NCI-H2081 (cell line): ENCODE measurements around the gene EGLN1.

Experiments
- DNase-seq, 2 experiments: peaks; one replicate each; lab custom pipeline; 2025; lab: John Stamatoyannopoulos, UW

Gene EGLN1

DNA sequence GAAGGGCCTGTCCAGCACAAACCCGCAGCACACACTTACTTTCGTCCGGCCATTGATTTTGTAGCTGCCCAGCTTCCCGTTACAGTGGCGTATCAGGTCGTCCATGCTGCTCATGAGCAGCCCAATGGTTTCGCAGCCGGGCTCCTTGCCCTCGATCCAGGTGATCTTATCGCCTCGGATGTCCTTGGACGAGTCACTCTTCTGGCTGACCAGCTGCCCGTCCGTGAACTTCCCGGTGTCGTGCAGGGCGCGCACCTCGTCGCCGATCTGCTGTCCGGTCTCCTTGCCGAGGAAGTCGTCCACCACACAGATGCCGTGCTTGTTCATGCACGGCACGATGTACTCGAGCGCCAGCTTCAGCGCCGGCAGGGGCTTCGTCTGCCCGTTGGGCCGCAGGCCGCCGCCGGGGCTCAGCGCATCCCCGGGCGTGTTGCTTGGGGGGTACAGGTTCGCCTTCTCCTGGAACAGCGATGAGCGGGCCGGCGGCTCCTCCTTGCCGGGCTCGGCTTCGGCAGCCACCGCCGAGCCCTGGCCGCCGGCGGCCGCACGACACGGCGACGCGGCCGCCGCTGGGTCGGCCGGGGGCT lies 1.0 kb downstream of the EGLN1 start:
- peak; percentile 21 to 64 for DNase-seq

DNA sequence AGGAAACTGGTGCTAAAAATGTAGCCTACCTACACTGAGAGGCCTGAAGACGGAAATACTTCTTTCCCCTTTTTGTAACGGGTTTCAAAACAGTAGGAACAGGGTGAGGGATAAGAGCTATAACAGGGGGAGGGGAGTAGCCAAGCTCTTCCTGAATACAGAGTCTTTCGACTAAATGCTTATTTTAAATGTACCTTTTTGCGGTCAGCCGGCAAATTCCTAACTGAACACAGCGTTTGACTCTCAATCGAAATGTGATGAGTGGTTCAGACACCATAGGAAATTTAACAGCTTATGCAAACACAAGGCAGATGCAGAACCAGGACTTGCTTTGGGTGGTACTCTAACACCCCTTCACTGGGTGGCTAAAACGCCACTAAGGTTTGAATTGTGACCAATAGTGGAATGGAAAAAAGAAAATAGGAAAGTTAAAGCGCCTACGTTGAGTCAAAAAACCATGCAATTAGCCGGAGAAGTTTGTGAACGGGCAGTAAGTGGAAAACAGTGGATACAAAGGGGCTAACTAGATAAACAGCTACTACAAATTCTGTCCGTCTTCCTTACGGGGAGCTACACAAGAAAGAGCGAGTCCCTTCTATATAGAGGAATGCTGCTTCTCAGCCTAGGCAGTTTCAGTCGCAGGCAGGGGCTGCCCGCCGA lies 1.7 kb downstream of the EGLN1 start:
- peak; percentile 6 to 42 for DNase-seq

DNA sequence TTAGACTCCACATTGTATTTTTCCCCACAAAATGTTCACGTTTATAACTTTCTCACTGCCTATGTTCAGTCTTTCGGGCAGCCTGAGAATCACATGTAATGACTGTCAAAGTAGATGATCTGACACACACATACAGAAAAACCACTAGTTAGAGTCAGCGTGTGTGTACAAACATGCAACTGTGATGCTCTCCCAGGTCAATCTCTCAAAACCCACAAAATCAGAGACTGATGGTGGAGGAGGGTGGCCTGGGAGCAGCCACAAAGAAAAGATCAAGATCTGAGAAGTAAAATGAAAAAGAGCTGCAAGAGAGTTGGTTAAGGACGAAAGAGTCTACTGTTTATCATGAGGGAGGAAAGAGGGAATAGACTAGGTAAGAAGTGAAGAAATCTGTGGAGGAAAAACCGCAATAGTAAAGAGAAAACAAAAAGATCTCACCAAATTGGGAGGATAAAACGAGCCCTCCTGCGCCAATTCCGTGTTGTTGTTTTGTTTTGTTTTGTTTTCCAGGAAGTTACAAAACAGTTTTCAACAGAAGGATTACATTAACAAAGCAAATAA lies 2.3 kb downstream of the EGLN1 start:
- no peak for DNase-seq

DNA sequence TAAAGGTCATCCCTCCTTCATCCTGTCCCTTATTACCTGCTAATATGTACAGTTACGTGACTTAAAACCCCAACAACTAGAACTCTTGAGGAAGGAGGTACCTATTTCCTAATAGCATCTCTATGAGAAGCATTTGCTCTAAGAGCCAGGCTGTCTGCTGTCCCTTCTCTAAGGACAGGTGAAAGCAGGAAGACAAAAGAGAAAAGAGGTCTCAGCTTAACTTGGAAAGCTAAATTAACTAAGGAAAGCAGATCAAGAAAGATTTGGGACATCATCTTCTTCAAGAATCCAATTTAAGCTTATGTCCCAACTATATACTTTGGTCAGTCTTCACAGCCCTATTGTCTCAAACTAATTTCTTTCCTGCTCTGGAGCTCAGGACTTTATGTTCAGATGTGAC lies 2.9 kb downstream of the EGLN1 start:
- DNase-seq = no peak

DNA sequence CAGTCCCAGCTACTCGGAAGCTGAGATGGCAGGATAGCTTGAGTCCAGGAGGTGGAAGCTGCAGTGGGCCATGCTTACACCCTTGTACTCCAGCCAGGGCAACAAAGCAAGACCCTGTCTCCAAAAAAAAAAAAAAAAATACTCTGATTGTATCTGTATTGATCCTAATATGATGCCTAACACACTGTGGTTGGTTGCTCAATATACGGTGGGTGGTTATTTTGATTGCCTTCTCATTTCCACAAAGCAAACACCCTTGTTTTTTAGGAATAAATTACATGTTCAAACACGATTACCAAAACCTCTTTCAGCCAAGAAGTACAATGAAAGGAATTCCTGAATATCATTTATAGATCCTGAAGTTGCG lies 3.4 kb downstream of the EGLN1 start:
- DNase-seq = no peak

DNA sequence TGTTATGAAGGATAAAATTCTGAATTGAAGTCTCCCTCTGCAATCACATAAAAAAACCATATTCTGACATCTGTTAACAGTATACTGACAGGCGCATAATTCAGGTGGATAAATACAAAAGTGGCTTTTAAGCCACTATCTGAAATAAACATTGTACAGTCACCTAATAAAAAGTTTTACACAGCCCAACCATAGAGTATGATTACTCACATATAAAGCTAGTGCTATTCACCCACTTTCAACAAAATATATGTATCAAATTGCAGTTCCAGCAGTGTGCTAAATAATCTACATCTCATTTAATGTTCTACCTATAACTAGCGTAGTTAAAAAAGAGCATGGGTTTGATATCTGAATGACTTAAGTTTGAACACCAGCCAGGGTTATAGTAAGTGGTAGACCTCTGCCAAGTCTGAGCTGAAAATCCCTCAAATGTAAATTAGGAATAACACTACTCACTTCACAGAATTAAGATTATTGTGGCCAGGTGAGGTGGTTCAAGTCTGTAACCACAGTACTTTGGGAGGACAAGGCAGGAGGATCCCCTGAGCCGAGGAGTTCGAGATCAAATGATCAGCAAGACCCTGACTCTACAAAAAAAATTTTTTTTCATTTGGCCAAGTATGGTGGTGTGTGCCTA lies 3.9 kb downstream of the EGLN1 start:
- DNase-seq = no peak

DNA sequence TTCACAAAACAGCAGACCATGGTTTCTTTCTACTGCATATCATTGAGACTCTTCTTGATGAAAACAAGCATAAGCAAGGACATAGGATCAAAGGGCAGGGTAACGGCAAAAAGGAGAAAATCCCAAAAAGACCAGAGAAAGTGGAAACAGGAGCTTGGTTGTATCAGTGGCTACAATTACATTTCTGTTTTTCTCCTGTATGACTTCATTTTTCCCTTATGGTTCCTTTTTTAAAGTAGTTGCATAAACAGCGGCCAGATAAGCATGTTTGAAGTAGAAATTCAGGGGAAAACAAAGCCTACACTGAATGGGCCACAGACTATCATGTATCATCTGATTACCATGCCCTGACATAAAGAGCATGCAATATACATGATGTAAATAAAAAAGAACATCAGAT lies 4.6 kb downstream of the EGLN1 start:
- DNase-seq = no peak

DNA sequence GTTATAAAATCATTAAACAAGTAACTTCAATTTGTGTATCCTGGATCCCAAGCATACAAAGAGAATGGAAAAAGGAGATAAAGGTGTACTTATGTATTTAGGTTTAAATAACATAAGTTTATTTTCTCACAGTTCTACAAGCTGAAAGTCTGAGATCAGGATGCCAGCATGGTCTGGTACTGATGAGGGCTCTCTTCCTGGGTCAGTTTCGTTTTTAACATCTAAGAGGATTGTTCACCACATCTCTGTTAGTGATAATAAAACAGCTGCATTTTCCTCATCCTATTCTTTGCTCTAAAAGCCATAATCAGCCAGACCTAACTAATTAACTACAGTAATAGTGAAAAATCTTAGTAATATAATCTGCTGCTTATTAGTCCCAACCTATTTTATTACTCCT lies 5.2 kb downstream of the EGLN1 start:
- no peak for DNase-seq

DNA sequence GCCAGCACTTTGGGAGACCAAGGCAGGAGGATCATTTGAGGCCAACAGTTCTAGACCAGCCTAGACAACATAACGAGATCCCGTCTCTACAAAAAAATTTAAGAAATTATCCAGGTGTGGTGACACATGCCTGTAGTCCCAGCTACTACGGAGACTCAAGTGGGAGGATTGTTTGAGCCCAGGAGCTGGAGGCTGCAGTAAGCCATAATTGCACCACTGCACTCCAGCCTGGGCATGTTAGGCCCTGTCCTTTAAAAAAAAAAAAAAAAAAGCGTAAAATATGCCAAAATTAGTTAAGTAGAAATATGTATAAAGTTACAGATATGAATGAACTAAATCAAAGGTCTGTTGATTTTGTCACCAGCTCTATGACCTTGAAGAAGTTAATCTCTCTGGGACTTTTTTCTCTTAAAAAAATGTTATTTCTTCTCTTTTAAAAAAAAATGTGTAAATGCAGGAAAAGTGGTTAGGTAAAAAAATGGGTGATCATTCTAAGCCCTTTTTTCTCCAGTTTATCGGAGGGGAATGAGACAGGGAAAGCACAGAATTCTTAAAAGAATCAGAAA lies 7.0 kb downstream of the EGLN1 start:
- no peak for DNase-seq

DNA sequence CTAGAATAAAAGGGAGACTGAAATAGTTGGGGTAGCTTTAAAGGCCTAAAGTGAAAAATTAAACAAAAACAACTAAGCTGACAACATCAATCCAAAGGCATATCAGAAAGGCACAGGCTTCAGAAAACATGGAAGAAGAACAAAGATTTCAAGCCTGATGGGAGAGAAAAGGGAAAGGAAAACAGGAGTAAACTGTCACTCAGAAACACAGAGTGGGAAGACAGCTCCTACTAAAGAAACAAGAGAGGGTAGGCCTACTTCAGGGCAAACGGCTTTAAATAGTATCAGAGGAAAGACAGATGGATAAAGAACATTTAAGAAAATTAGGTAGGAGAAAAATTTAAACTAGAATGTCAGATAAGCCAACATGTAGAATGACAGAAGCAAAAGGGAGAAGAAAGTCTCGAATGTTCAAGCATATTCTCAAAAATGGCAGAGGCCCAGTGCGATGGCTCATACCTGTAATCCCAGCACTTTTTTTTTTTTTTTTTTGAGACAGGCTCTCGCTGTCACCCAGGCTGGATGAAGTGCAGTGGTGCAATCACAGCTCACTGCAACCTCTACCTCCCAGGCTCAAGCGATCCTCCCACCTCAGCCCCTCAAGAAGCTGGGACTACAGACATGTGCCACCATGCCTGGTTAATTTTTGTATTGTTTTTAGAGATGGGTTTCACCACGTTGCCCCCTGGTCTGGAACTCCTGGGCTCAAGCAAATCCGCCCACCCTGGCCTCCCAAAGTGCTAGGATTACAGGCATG lies 7.6 kb downstream of the EGLN1 start:
- no peak for DNase-seq

DNA sequence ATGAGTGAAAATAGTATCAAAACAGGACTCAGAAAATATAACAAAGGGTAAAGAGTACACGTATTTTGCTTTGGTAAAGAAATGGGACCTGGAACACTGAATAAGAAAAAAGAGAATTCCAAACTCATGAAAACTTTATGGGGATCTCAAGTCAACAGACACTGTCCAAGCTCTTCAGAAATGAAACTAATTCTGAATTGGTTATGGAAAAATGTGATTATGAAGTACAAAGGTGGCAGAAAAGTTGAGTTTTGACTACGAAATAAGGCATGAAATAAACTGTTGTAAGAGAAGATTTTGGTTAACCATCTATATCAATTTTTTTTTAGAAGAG lies 8.4 kb downstream of the EGLN1 start:
- DNase-seq = no peak

DNA sequence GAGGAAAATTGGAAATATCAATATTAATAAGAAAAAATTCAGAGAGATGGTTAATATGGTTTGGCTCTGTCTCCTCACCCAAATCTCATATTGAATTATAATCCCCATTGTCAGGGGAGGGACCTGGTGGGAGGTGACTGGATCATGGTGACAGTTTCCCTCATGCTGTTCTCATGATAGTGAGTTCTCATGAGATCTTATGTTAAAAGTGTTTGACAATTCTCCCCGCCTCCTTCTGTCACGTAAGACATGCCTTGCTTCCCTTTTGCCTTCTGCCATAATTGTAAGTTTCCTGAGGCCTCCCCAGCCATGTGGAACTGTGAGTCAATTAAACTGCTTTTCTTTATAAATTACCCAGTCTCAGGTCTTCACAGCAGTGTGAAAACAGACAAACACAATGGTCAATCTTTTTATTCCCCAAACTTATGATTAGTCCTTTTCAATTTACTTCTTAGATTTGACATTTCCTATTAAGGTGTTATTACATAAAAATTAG lies 11.0 kb downstream of the EGLN1 start:
- no peak for DNase-seq

DNA sequence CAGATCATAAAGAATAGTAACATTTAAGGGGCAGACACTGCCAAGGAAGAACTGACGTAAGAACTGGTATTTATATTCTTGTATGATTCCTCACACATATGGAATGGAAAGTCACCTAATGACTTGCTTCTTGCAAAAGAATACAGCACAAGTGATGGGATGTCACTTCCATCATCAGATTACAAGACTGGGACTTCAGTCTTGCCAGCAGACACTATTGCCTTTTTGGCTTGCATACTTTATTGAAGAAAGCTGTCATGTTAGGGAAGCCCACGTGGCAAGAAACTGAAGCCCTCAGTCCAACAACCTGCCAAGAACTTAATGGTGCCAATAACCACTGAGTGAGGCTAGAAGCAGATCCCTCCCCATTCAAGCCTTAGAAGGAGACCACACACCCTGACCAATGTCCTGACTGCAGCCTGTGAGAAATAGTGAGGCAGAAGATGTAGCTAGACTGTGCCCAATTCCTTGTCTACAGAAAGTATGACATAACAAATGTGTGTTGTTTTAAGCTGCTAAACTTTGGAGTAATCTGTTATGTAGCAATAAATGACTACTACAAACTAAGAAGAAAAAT lies 12.0 kb downstream of the EGLN1 start:
- DNase-seq = no peak

DNA sequence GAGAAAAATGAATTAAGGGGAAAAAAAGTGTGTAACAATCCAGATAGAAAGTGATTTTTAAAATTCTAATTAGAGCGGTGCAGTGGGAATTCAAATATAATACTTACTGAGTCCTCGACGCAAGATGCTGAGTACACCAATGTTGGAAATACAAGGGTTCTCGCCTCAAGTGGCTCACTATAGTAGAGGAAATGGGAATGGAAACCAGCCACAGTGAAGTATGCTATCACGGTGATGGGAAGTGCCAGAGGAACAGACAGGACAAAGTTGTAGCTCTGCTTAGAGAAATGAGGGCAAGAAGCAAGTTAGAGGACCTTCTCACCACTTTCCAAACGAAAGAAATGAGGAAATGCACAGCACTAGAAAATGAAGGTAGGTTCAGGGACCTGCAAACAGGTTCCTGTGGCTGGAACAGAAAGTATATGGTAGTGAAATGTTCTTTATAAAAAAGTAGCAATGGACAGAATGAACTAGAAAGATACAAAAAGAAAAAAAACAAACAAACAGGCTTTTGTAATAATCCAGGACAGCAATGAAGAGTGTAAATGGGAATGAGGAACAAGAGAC lies 13.5 kb downstream of the EGLN1 start:
- DNase-seq = no peak

DNA sequence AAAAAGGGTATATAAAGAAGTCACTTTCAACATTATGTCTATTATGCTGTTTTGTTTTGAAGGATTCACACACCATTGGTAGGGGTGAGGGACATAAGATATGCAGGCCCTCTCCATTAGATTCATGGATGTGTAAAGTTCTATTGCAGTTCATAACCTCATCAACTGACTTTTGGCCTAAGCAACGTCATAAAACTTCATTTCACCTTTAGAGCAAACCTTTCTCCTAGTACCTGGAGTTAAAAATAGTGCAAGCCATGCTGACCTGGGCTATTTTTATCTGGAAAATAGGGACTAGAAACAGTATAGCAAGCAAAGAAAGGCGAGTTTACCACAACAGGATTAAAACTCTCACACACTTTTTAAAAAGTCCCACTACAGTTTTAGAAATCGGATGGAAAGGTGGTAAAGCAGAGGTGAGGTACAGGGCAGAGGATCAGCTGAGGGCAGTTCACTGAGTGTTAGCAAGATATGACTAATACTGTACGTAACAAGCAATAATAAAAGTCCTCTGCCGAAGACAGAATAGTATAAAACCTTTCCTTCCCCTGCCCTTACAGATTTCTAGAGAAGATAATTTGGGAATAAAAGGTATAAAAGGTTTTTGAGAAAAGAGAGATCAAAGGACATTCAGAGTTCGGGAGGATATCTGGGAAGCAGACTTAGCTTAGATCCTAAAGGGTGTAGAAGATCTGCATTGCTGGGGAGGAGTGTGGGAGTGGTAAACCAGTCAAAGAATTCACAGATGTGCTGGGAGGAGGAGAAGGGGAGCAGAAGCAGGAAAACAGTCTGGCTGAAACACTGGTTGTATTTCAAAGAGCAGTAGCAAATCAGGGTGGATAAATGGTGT lies 14.3 kb downstream of the EGLN1 start:
- DNase-seq = no peak

DNA sequence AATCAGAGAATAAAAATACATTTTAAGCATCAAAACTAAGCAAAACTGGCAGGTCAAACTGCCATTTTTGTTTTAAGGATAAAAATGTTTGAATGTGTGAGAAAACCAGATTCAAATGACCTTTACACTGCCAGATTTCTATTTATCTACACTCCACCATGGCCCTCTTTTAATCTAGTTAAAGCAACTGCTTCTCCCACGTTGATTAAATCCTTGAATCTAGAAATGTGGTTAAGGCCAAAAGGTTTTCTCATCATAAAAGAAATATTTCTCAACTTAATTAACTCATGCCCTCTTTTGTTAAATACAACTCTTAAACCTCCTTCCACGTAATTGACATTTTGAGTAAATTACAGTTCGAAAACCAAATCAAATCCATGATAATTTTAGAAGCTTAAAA lies 15.0 kb downstream of the EGLN1 start:
- no peak for DNase-seq

DNA sequence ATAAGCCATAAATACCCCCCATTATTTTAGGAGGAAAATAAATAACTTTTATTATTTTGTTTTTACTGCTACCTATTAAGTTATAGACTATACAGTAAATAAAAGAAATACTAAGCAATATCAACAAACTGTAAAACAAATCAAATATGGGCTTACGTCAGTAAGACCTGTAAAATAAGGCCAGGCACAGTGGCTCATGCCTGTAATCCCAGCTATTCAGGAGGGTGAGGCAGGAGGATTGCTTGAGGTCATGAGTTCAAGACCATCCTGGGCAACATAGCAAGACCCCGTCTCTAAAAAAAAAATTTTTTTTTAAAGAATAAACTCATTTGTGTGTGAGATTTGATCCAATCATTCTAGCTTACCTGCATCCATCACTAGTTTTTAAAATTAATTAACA lies 17.8 kb downstream of the EGLN1 start:
- no peak for DNase-seq

DNA sequence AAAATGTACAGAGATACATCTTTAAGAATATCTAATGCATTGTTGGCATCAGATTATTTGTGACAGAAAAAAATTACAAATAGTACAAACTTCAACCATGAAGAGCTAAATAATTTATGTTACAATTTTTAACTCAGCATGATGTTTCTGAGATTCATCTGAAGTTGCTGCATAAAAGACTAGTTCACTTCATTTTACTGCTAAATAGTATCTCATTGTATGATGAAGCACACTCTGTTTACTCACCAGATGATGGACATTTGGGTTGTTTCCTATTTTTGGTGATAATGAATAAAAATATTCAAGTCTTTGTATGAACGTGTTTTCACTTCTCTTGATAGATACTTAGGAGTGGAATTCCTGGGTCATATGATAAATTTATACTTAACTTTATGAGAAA lies 20.6 kb downstream of the EGLN1 start:
- no peak for DNase-seq

DNA sequence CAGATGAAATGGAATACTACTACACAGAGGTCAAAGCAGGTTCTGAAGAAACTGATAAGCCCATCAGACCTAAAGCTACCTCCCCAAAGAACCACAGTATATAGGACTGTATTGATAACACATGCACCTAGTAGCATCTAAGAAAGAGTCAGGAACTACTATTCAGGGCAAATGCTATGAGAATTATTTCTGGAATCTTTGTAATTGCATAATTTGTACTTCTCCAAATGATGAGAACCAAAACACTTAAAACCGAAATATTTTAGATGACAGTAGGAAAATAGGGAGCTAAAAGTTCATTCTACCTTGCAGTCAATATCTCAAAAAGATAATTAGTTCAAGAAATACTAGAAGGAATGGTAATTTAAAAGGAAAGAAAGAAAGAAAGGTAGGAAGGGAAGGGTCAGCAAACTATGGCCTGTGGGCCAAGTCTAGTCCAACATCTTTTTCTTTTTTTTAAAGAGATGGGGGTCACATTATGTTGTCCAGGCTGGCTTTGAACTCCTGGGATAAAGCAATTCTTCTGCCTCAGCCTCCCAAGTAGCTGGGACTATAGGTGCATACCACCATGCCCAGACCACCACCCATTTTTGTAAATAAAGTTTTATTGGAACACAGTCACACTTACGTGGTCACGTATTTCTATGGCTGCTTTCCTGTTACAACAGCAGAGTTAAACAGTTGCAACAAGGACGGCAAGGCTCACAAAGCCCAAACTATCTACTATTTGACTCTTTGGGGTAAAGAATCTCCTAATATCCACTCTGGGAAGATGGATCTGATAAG lies 24.0 kb downstream of the EGLN1 start:
- no peak for DNase-seq

DNA sequence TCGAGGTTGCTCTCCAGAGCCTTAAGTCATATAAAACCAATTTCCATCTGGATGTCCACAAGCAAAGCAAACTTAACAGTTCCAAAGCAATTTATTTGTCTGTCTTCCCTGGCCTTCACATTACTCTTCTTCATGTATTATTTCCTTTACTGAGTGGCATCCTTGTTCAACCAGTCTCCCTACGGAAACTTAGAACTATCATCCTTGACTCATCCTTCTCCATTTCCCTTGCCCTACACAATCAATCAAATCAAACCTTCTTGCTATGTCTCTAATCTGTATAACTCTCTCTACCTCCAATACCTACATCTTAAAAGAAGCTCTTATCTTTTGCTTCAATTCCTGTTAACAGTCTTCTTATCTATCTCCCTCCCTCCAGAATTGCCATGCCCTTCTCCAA lies 25.4 kb downstream of the EGLN1 start:
- DNase-seq = no peak
